GM18498 (cell line): Measurements from ENCODE around the gene SYNGR3.

ENCODE experiments used
- ATAC-seq: cut with Tn5 transposase; IDR thresholded peaks from one replicate; pipeline ENCODE4 v1.9.1; 2021; ENCODE audit warnings: mild to moderate bottlenecking, moderate library complexity; ENCODE audit not compliant: unreplicated experiment

SYNGR3 gene

DNA sequence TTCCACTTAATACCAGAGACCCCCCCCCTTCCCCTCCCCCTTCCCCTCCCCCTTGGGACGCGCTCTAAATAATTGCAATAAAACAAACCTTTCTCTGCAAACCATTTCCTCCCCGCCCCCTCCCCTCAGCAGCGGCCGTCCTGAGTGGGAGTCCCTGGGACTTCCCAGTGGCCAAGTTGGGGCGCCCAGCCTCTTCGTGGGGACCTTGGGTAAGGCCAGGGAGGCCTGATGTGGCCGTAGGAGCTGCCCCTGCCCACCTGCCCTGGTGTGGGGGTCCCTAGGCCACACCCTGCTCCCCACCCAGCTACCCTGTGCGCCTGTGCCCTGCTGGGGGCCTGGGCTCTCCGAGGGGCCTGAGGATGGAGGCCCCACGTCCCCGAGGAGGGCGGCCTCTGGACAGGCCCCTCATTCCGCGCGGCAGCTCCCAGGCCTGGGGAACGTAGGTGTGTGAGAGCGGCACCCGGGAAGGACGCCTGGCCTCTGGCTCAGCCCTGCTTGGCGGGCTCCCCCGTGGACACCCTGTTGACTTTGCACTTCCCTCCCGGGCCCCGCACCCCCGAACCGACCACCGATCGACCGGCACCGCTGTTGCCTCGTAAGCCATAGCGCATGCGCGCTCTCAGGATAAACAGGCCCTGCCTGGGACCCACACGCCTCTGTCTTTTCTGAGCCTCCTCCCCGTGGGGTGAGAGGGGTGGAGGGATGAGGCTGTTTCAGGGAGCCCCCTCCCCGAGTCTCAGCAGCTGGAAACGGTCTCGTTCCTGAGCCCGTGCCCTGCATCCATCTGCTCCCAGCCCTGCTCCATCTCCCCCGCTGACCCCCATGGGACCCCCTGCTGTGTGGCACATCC is 48.8 kb downstream of the SYNGR3 start:
- ATAC-seq = no peak

DNA sequence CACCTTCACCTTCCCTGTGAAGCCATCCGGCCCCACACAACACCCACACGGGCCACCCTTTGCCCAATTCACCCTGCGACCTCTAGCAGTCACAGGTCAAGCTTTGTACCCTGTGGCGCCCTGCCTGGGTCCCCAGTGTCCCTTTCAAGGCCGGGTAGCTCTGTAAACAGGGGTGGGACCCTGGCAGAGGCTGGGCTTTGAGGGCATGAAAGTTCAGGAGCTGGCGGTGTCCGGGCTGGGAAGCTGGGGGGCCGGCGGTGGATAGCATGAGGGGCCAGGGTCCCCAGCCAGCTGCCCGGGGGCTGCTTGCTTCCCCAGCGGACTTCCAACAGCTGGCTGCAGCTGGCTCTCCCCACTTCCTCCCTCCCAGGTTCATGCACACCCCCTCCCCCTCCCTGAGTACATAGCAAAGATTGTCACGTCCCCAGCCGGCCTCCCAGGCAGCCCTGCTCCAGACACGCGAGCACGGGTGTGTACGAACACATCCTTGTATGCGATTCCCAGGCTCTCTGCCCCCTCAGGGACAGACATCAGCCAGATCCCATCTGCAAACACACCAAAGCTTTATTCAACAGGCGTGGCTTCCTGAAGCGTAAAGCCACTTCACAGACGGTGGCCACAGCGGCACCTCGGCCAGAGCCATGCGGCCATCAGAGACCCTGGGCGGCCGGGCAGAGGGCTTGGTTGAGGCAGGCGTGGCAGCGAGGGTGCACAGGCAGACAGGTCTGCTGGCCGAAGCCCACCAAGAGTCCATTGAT is 49.7 kb downstream of the SYNGR3 start:
- ATAC-seq = no peak

DNA sequence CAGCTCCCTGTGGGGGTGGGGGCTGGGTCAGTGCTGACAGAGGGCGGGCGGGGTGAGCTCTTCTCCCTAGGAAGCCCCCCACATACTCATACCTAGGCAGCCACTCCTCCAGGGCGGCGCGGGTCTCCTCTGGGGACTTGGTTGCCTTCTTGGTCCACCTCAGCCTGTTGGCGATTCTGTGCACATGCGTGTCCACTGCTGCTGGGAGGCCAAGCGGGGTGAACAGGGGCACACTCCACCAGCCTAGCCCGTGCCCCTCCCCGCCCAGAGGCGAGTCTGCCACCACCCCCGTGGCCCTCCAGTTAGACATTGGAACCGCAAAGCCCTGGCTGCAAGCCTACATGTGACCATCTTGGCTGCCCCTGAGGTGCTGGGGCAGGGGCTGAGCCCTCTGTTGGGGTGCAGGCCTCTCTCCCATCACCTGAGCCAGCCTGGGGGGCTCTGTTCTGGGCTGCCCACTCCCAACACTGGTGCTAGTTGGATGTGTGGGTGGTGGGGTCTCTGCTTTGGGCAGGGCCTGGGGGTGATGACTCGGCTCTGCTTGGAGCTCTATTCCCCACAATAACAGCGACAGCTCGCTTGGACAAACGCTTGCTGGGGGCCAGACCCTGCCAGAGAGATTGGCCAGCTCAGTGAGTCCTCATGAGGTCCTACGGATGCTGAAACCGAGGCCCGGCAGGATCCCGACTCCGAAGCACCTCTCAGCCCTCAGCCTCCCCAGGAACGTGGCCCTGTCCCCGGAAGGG is 50.4 kb downstream of the SYNGR3 start:
- no peak for ATAC-seq

DNA sequence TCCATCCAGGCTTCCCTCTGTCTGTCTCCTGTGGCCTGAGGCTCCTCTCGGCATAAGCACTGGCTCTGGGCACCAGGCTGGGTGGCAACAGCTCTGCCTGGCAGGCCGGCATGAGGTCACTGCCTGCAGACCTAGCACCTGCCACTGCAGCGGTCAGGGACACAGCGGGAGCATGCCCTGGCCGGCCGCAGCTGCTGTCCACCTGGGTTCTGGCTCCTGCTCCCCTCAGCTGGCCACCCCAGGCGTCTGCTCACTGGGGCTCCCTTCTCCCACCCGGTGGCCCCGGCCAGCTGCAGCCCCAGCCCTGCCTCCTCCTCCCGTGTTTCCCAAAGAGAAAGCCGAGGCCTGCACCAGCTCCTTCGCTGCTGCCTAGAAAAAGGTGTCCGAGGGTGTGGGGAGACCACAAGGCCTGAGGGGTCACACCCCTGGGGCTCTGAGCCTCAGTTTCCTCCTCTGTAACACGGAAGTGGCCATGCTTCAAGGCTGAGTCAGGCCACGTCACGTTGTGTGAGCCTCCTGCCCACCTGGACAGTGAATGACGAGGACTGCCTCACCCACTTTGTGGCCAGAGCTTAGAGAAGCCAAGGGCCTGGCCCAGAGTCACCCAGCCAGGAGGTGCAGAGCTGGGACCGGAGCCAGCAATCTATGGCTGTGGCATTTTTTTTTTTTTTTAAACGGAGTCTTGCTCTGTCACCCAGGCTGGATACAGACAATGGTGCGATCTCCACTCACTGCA is 51.2 kb downstream of the SYNGR3 start:
- ATAC-seq = no peak

DNA sequence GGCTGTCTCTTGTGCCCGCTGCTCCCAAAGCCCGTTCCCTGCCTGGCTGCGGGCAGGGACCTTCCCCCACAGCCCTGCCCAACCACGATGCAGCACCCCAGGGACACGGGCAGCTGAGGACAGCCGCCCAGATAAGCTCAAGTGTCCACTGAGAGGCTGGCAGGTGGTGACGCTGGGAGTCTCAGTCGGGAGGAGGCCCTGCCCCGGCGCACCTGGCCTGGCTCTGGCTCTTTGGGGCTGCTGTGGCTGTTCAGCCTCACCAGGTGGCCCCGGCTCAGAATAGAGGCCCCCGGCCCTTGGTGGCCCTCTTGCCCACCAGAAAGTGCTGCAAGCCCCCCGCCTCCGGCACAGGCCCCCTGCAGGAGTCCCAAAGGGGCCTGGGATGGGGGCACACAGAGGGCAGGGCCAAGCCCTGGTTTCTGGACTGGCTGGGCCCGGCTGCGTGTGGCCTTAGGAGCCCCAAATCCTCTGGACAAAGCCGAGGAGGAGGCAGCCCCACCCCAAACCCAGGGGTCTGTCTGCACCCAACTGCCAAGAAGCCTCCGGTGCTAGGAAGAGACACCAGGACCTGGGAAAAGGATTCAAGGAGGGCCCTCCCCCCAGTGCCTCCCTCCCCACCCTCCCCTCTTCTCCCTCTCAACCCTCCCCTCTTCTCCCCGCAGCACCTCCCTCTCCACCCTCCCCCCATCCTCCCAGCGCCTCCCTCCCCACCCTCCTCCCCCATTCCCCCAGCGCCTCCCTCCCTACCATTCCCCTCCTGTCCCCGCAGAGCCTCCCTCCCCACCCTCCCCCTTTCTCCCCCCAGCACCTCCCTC is 52.6 kb downstream of the SYNGR3 start:
- no peak for ATAC-seq

DNA sequence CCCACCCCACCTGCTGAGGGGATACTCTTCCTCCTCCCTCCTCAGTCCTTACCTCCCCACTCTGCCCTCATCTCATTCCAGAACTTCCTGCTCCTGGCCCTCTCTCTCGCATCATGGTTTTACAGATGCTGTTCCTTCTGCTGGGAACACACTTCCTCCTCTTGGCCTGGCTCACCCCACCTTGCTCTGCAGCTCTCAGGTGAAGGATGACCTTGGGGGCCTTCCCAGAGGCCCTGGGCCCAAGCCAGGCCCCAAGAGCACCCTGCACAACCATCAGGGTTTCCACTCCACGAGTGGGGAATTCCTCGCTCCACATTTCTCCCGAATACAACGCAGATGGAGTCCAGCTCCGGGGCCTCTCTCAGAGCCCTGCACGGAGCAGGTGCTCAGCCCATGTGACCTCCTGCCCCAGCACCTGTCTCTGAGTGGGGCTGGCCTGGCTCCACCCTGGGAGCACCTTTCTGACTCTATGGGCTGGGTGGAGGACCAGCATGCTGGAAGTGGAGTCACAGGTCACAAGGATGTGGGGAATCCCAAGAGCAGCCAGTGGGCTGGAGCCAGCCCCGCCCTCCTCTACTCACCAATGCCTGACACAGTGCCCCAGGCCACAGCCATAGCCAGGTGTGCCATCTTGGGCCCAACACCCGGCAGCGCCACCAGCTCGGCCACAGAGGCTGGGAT is 53.4 kb downstream of the SYNGR3 start:
- no peak for ATAC-seq
